Pancreas (tissue), 10 donors: ENCODE data around the gene TEN1. TPM values are rescaled to one million over a fixed set of nuclear protein-coding genes. Genes with fewer than 3 reads are reported as not detected.

Source experiments
- ATAC-seq, 4 donors: fragments of 200-7000 bp; cut with Tn5 transposase; one replicate each; pipeline versions ENCODE4 v1.8.0 to v1.9.1; 2020; ENCODE audit warnings: mild to moderate bottlenecking in 4 of 4, moderate library complexity in 4 of 4
- DNase-seq, 6 donors: peaks; one replicate each; pipeline ENCODE4 v3.0.0-alpha.2; 2020
- FAIRE-seq: peaks from 2 replicates; lab custom pipeline; 2012; peaks lifted over from hg19 to GRCh38; lab: Jason Lieb, UNC
- H3K27ac ChIP-seq, 4 donors: fragments of 200-600 bp; sonication (generic); 1 replicate in 3 of 4; 2 replicates in 1 of 4; pipeline versions ENCODE4 v1.5.0 to v1.8.0; 2020
- H3K27me3 ChIP-seq, 4 donors: fragments of 200-600 bp; one replicate each; pipeline ENCODE4 v1.8.0; 2021
- H3K36me3 ChIP-seq, 3 donors: fragments of 200-600 bp; sonication (generic) in 1 of 3; one replicate each; pipeline versions ENCODE4 v1.5.0 to v1.8.0; 2020 to 2021
- H3K4me1 ChIP-seq, 3 donors: fragments of 200-600 bp; one replicate each; pipeline ENCODE4 v1.8.0; 2021
- H3K4me3 ChIP-seq, 4 donors: fragments of 200-600 bp; sonication (generic) in 2 of 4; one replicate each; pipeline versions ENCODE4 v1.5.0 to v1.8.0; 2020 to 2021
- H3K9me3 ChIP-seq, 4 donors: fragments of 200-600 bp; one replicate each; pipeline ENCODE4 v1.8.0; 2021
- CTCF ChIP-seq, 4 donors: fragments of 200-600 bp; sonication (generic) in 3 of 4; IDR thresholded peaks; one replicate each; pipeline versions ENCODE4 v1.5.0 to v1.8.0; 2021; ENCODE audit warnings: antibody characterized with exemption in 4 of 4
- WGBS, 2 donors: extraction: QIAGEN DNeasy Blood & Tissue Kit; methylation state at CpG; one replicate each; pipeline ENCODE4 v1.1.7; 2013; 5-methylcytosine and 5-hydroxymethylcytosine counted together
- intact Hi-C, 3 donors: fragments of 100-400 bp; cut with DNase I; formaldehyde crosslinking; loops; one replicate each; pipeline versions ENCODE4 v1.11.1 to v1.14.2; 2022
- polyA plus RNA-seq, 2 donors: library from polyadenylated mRNA; stranded (reverse); fragments of 200-250 nt; gene quantifications; one replicate each; pipeline ENCODE4 v1.2.3, GENCODE V29; 2013
- total RNA-seq, 6 donors: library from RNA; stranded (reverse); fragmentation: NEBNext Ultra II Directional in 4 of 6; extraction: Animal tissue kit (Norgen Biotek cat#: 25700) in 4 of 6; gene quantifications; one replicate each; pipeline versions ENCODE4 v1.2.1 to v1.2.4, GENCODE V29; 2021 to 2023
- donor health status: healthy with polysubstance abuse.
- donor health status: DM: no; HTN: no; CAD: no; lungs with moderate emphysema.
- donor health status: DM: no; HTN: no; CAD: no.
- donor health status: control.
- donor health status: control.
- donor health status: Bipolar disorder and iron deficiency.
- donor health status: DM: yes; HTN: yes; CAD: no.
- donor health status: DM: no; HTN: no; CAD: no.
- donor health status: DM: no; HTN: no; CAD: no.
- donor health status: DM: yes; HTN: yes; CAD: no.

Gene TEN1
- total and polyA plus RNA-seq, 8 donors = 6.9 to 35.0 (median 12.7) TPM

GRCh38 chr17:76009969-76010661 is 31.1 kb downstream of the TEN1 start:
- H3K27me3 ChIP-seq = no peaks in the 10 kb centered on the region
- no peak overlapping the region for H3K4me3 ChIP-seq
- no peak for DNase-seq
- ATAC-seq = no peak
- no peak overlapping the region for H3K27ac ChIP-seq
- no peaks in the 10 kb centered on the region for H3K9me3 ChIP-seq
- H3K4me1 ChIP-seq = no peaks in the 10 kb centered on the region
- no peak for FAIRE-seq
- no peak for TF ChIP-seq CTCF (IDR thresholded peaks at IDR 0.05)
- no peaks in the 10 kb centered on the region for H3K36me3 ChIP-seq
- intact Hi-C loops = loop anchor here in 1 of 3 donors (5.0 kb wide), 1 partner anchor 103 kb away; no protein-coding TSS in a partner anchor
- 85 to 86% methylated on average over 21 of the region's 21 CpGs for WGBS, 2 donors

- Histone ChIP-seq H3K27ac (no peak overlapping the region), H3K9me3 (no peaks in the 10 kb centered on the region), H3K4me1 (no peaks in the 10 kb centered on the region), H3K27me3 (no peaks in the 10 kb centered on the region), H3K4me3 (no peak overlapping the region), H3K36me3 (no peaks in the 10 kb centered on the region)
- intact Hi-C loops = no loop called here
- FAIRE-seq = no peak
- no peak for DNase-seq
- WGBS, 2 donors = 87 to 92% methylated on average over 5 of the region's 5 CpGs
- TF ChIP-seq CTCF (IDR thresholded peaks at IDR 0.05) = no peak
- ATAC-seq = no peak
Observed at GRCh38 chr17:76011951-76012350, 32.9 kb downstream of the TEN1 start.

- Histone ChIP-seq H3K27ac (no peak overlapping the region), H3K27me3 (no peaks in the 10 kb centered on the region), H3K4me3 (no peak overlapping the region), H3K36me3 (no peaks in the 10 kb centered on the region), H3K9me3 (no peaks in the 10 kb centered on the region), H3K4me1 (no peaks in the 10 kb centered on the region)
- no peak for FAIRE-seq
- intact Hi-C loops = no loop called here
- no peak for TF ChIP-seq CTCF (IDR thresholded peaks at IDR 0.05)
- no peak for ATAC-seq
- WGBS, 2 donors = 73 to 74% methylated on average over 15 of the region's 15 CpGs
- no peak for DNase-seq
Observed at GRCh38 chr17:76013377-76013932, 34.4 kb downstream of the TEN1 start.

GRCh38 chr17:76014100-76014924 is 35.3 kb downstream of the TEN1 start:
- intact Hi-C loops = no loop called here
- FAIRE-seq = no peak
- TF ChIP-seq CTCF (IDR thresholded peaks at IDR 0.05) = peak; percentile 92 to 99 (median 98)
- Histone ChIP-seq H3K9me3 (no peaks in the 10 kb centered on the region), H3K27ac (no peak overlapping the region), H3K4me3 (no peak overlapping the region), H3K27me3 (no peaks in the 10 kb centered on the region), H3K36me3 (no peaks in the 10 kb centered on the region), H3K4me1 (no peaks in the 10 kb centered on the region)
- ATAC-seq = peak; percentile 87 to 98 (median 95)
- DNase-seq = peak; percentile 68 to 91 (median 82)
- WGBS, 2 donors = 21 to 24% methylated on average over 19 of the region's 19 CpGs
